ENCODE measurements around the gene MBD5.

DNA sequence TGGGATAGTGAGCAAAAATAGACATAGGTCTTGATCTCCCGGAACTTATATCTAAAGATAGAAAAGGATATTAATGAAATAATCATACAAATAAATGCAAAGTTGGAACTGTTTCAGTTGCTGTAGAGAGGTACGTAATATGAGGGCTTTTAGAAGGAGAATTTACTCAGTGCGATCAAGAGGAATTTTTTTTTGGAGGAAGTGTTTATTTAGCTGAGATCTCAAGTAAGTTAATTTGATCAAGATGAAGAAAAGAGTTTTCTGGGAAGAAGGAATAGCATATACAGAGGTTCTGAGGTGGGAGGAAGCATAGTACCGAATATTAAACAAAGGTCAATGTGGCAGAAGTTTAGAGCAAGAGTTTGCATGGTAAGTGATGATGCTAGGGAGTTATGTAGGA, 11.3 kb downstream of the MBD5 start:
- TF ChIP-seq, protein P1, sequence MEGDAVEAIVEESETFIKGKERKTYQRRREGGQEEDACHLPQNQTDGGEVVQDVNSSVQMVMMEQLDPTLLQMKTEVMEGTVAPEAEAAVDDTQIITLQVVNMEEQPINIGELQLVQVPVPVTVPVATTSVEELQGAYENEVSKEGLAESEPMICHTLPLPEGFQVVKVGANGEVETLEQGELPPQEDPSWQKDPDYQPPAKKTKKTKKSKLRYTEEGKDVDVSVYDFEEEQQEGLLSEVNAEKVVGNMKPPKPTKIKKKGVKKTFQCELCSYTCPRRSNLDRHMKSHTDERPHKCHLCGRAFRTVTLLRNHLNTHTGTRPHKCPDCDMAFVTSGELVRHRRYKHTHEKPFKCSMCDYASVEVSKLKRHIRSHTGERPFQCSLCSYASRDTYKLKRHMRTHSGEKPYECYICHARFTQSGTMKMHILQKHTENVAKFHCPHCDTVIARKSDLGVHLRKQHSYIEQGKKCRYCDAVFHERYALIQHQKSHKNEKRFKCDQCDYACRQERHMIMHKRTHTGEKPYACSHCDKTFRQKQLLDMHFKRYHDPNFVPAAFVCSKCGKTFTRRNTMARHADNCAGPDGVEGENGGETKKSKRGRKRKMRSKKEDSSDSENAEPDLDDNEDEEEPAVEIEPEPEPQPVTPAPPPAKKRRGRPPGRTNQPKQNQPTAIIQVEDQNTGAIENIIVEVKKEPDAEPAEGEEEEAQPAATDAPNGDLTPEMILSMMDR (conservative IDR thresholded peaks at IDR 0.05; ENCODE audit: low read length), result no peak
- TF ChIP-seq EZH2phosphoT487 (IDR thresholded peaks at IDR 0.05; ENCODE audit: borderline replicate concordance, low read depth, low read length), result no peak
